OCI-LY3 (cell line): Measurements from ENCODE around the gene PARN.

ENCODE experiments used
- CTCF ChIP-seq: fragments of 200-600, 300-600 bp; sonication (generic); IDR thresholded peaks from 2 replicates; pipeline ENCODE4 v1.5.1; 2014; ENCODE audit warnings: antibody characterized with exemption, low read length, low read depth
- EZH2phosphoT487 ChIP-seq: fragments of 200-600 bp; shearing (Covaris generic); IDR thresholded peaks from 2 replicates; pipeline ENCODE4 v1.6.1; 2018; ENCODE audit warnings: antibody characterized with exemption, mixed run types, low read depth

GRCh38 chr16:14511800-14512135 lies 118.3 kb downstream of the PARN start:
- TF ChIP-seq EZH2phosphoT487 (no peak), CTCF (no peak)
